ENCODE data around the gene SKA1.
"Not testable (repeated sequence)": the region's sequence is repeated elsewhere in the genome, so short reads cannot be mapped to it uniquely, and the experiment has no call there.

SKA1 gene

GRCh38 chr18:50432915-50433314, 58.1 kb downstream of the SKA1 start:
- DNase-seq, result no peak

GRCh38 chr18:50436742-50437141, 61.9 kb downstream of the SKA1 start:
- not testable (repeated sequence) for DNase-seq

- DNase-seq, result no peak
These were observed 64.7 kb downstream of the SKA1 start for GRCh38 chr18:50439460-50440015.

- no peak for DNase-seq
These were observed 66.2 kb downstream of the SKA1 start for GRCh38 chr18:50441016-50441415.

GRCh38 chr18:50441501-50441900, 66.7 kb downstream of the SKA1 start:
- DNase-seq, result no peak

Measured in NCI-H446 treated with DMSO at 0.1 percent for 48 hours (cell line).